ENCODE measurements around the gene RND3. TPM values are rescaled to one million over a fixed set of nuclear protein-coding genes. Genes with fewer than 3 reads are reported as not detected.

Gene RND3
- total and polyA plus RNA-seq, 2 donors (not counting 1 experiment from before 2014, with no cell fraction given), result not detected

GRCh38 chr2:150474326-150475074 is 13.0 kb downstream of the RND3 start:
- Histone ChIP-seq H4K20me1 (ENCODE audit: control insufficient read depth, insufficient read depth, low read length, poor library complexity, severe bottlenecking) (no peaks in the 10 kb centered on the region), H3K4me2 (replicated peaks; ENCODE audit: low read depth, low read length, poor library complexity, severe bottlenecking) (no peak overlapping the region), H3K9me3 (ENCODE audit: control extremely low read depth in 1 of 3, control insufficient read depth in 2 of 3, insufficient read depth in 1 of 3, low read length in 2 of 3) (no peaks in the 10 kb centered on the region), H2AFZ (ENCODE audit: insufficient read depth, low read depth, low read length, poor library complexity, severe bottlenecking) (no peak overlapping the region), H3K4me1 (ENCODE audit: control insufficient read depth in 2 of 2, insufficient read depth in 2 of 2, low read length in 2 of 2) (no peaks in the 10 kb centered on the region), H3K27ac (ENCODE audit: low read length in 2 of 2) (no peak overlapping the region), H3K27me3 (replicated peaks in 1 of 4; ENCODE audit: control extremely low read depth in 1 of 4, control insufficient read depth in 3 of 4, insufficient read depth in 4 of 4, low read length in 3 of 4) (no peaks in the 10 kb centered on the region), H3K9ac (ENCODE audit: low read length) (no peak overlapping the region), H3K36me3 (replicated peaks in 1 of 2; ENCODE audit: control extremely low read depth in 1 of 2, control insufficient read depth in 1 of 2, extremely low read depth in 1 of 2, insufficient read depth in 2 of 2, low read length in 1 of 2) (no peaks in the 10 kb centered on the region), H3K79me2 (ENCODE audit: control insufficient read depth, insufficient read depth, low read length) (no peaks in the 10 kb centered on the region), H3K4me3 (ENCODE audit: control extremely low read depth in 1 of 5, extremely low read depth in 1 of 5, insufficient read depth in 1 of 5, low read depth in 2 of 5, low read length in 4 of 5) (no peak overlapping the region)
- TF ChIP-seq EZH2 (IDR thresholded peaks at IDR 0.05; ENCODE audit: borderline replicate concordance, insufficient read depth, low read depth, low read length, poor library complexity, severe bottlenecking), result no peak
- TF ChIP-seq CTCF (IDR thresholded peaks at IDR 0.05), result no peak
- intact Hi-C loops (cut with micrococcal nuclease), result no loop called here
- ChIA-PET POLR2A (no interaction called here), CTCF (no interaction called here)
- WGBS (ENCODE audit: insufficient coverage), result 74% methylated on average over 3 of the region's 4 CpGs
- Mint-ChIP-seq H3K27ac (no peak overlapping the region), H3K4me1 (no peaks in the 10 kb centered on the region), H3K4me3 (no peak overlapping the region), H3K27me3 (no peaks in the 10 kb centered on the region), H3K9me3 (ENCODE audit: insufficient read depth) (no peaks in the 10 kb centered on the region)
- no peak for DNase-seq
- ATAC-seq (ENCODE audit: low read depth), result no peak

- intact Hi-C loops (cut with micrococcal nuclease), result no loop called here
- Mint-ChIP-seq H3K4me3 (no peak overlapping the region), H3K27ac (no peak overlapping the region), H3K9me3 (ENCODE audit: insufficient read depth) (no peaks in the 10 kb centered on the region), H3K27me3 (no peaks in the 10 kb centered on the region), H3K4me1 (no peaks in the 10 kb centered on the region)
- no peaks in the 10 kb centered on the region for H3K36me3 ChIP-seq (replicated peaks in 1 of 2; ENCODE audit: control extremely low read depth in 1 of 2, control insufficient read depth in 1 of 2, extremely low read depth in 1 of 2, insufficient read depth in 2 of 2, low read length in 1 of 2)
- H3K27ac ChIP-seq (ENCODE audit: low read length in 2 of 2), result no peak overlapping the region
- H2AFZ ChIP-seq (ENCODE audit: insufficient read depth, low read depth, low read length, poor library complexity, severe bottlenecking), result no peak overlapping the region
- ATAC-seq (ENCODE audit: low read depth) (no peak), DNase-seq (no peak)
- H3K9me3 ChIP-seq (ENCODE audit: control extremely low read depth in 1 of 3, control insufficient read depth in 2 of 3, insufficient read depth in 1 of 3, low read length in 2 of 3), result no peaks in the 10 kb centered on the region
- POLR2A ChIA-PET, result no interaction called here
- no peak overlapping the region for H3K4me3 ChIP-seq (ENCODE audit: control extremely low read depth in 1 of 5, extremely low read depth in 1 of 5, insufficient read depth in 1 of 5, low read depth in 2 of 5, low read length in 4 of 5)
- H3K4me2 ChIP-seq (replicated peaks; ENCODE audit: low read depth, low read length, poor library complexity, severe bottlenecking), result no peak overlapping the region
- CTCF ChIA-PET, result no interaction called here
- 77% methylated on average over 2 of the region's 3 CpGs for WGBS (ENCODE audit: insufficient coverage)
- H3K79me2 ChIP-seq (ENCODE audit: control insufficient read depth, insufficient read depth, low read length), result no peaks in the 10 kb centered on the region
- TF ChIP-seq CTCF (IDR thresholded peaks at IDR 0.05) (no peak), EZH2 (IDR thresholded peaks at IDR 0.05; ENCODE audit: borderline replicate concordance, insufficient read depth, low read depth, low read length, poor library complexity, severe bottlenecking) (no peak)
- H4K20me1 ChIP-seq (ENCODE audit: control insufficient read depth, insufficient read depth, low read length, poor library complexity, severe bottlenecking), result no peaks in the 10 kb centered on the region
- no peak overlapping the region for H3K9ac ChIP-seq (ENCODE audit: low read length)
- no peaks in the 10 kb centered on the region for H3K27me3 ChIP-seq (replicated peaks in 1 of 4; ENCODE audit: control extremely low read depth in 1 of 4, control insufficient read depth in 3 of 4, insufficient read depth in 4 of 4, low read length in 3 of 4)
- H3K4me1 ChIP-seq (ENCODE audit: control insufficient read depth in 2 of 2, insufficient read depth in 2 of 2, low read length in 2 of 2), result no peaks in the 10 kb centered on the region
Observed at GRCh38 chr2:150473767-150474166, 13.7 kb downstream of the RND3 start.
